Measurements from ENCODE around the gene DNAAF3.

DNAAF3 gene

GRCh38 chr19:55196803-55197202, 30.4 kb upstream of the DNAAF3 start:
- TF ChIP-seq CTCF (IDR thresholded peaks at IDR 0.05; ENCODE audit: low read depth, low read length, missing control alignments): no peak
- no peaks in the 10 kb centered on the region for H3K27me3 ChIP-seq (replicated peaks)
- no peak overlapping the region for H3K4me3 ChIP-seq (ENCODE audit: low read depth, low read length)
- H3K27ac ChIP-seq: no peak overlapping the region
- no peaks in the 10 kb centered on the region for H3K36me3 ChIP-seq (replicated peaks)
- in situ Hi-C loops (cut with HindIII; ENCODE audit: low pct_ligation_motif_present, low sequenced_read_pairs): no loop called here
- no peak for DNase-seq

GRCh38 chr19:55193481-55193880, 27.1 kb upstream of the DNAAF3 start:
- DNase-seq: no peak
- no peaks in the 10 kb centered on the region for H3K27me3 ChIP-seq (replicated peaks)
- no peak for TF ChIP-seq CTCF (IDR thresholded peaks at IDR 0.05; ENCODE audit: low read depth, low read length, missing control alignments)
- no peak overlapping the region for H3K27ac ChIP-seq
- in situ Hi-C loops (cut with HindIII; ENCODE audit: low pct_ligation_motif_present, low sequenced_read_pairs): no loop called here
- H3K4me3 ChIP-seq (ENCODE audit: low read depth, low read length): no peak overlapping the region
- no peaks in the 10 kb centered on the region for H3K36me3 ChIP-seq (replicated peaks)

GRCh38 chr19:55189403-55189835, 23.0 kb upstream of the DNAAF3 start:
- no peaks in the 10 kb centered on the region for H3K27me3 ChIP-seq (replicated peaks)
- H3K27ac ChIP-seq: peak overlapping the region; percentile 77
- peak; percentile 96 for DNase-seq
- in situ Hi-C loops (cut with HindIII; ENCODE audit: low pct_ligation_motif_present, low sequenced_read_pairs): no loop called here
- H3K4me3 ChIP-seq (ENCODE audit: low read depth, low read length): no peak overlapping the region
- H3K36me3 ChIP-seq (replicated peaks): no peaks in the 10 kb centered on the region
- TF ChIP-seq CTCF (IDR thresholded peaks at IDR 0.05; ENCODE audit: low read depth, low read length, missing control alignments): no peak

GRCh38 chr19:55188625-55189024, 22.2 kb upstream of the DNAAF3 start:
- H3K27me3 ChIP-seq (replicated peaks): no peaks in the 10 kb centered on the region
- peak overlapping the region; percentile 77 for H3K27ac ChIP-seq
- H3K4me3 ChIP-seq (ENCODE audit: low read depth, low read length): no peak overlapping the region
- no peak for TF ChIP-seq CTCF (IDR thresholded peaks at IDR 0.05; ENCODE audit: low read depth, low read length, missing control alignments)
- in situ Hi-C loops (cut with HindIII; ENCODE audit: low pct_ligation_motif_present, low sequenced_read_pairs): no loop called here
- no peak for DNase-seq
- no peaks in the 10 kb centered on the region for H3K36me3 ChIP-seq (replicated peaks)

- H3K36me3 ChIP-seq (replicated peaks): no peaks in the 10 kb centered on the region
- no peak for TF ChIP-seq CTCF (IDR thresholded peaks at IDR 0.05; ENCODE audit: low read depth, low read length, missing control alignments)
- DNase-seq: no peak
- no peak overlapping the region for H3K27ac ChIP-seq
- in situ Hi-C loops (cut with HindIII; ENCODE audit: low pct_ligation_motif_present, low sequenced_read_pairs): no loop called here
- no peaks in the 10 kb centered on the region for H3K27me3 ChIP-seq (replicated peaks)
- no peak overlapping the region for H3K4me3 ChIP-seq (ENCODE audit: low read depth, low read length)
Observed at GRCh38 chr19:55186080-55186479, 19.7 kb upstream of the DNAAF3 start.

- H3K27me3 ChIP-seq (replicated peaks): peaks cover 5% of the 10 kb centered on the region
- no peak for TF ChIP-seq CTCF (IDR thresholded peaks at IDR 0.05; ENCODE audit: low read depth, low read length, missing control alignments)
- H3K27ac ChIP-seq: no peak overlapping the region
- no peak overlapping the region for H3K4me3 ChIP-seq (ENCODE audit: low read depth, low read length)
- H3K36me3 ChIP-seq (replicated peaks): no peaks in the 10 kb centered on the region
- in situ Hi-C loops (cut with HindIII; ENCODE audit: low pct_ligation_motif_present, low sequenced_read_pairs): no loop called here
- DNase-seq: no peak
Observed at GRCh38 chr19:55181740-55182139, 15.3 kb upstream of the DNAAF3 start.

All from brain microvascular endothelial cell (primary cell).